ENCODE measurements around the gene TBX20.
"Not testable (repeated sequence)": the region's sequence is repeated elsewhere in the genome, so short reads cannot be mapped to it uniquely, and the experiment has no call there.

TBX20 gene

GRCh38 chr7:35229116-35229780 is 24.7 kb downstream of the TBX20 start:
- intact Hi-C loops (cut with DNase I), result not testable (repeated sequence)

GRCh38 chr7:35228496-35229051 is 25.3 kb downstream of the TBX20 start:
- intact Hi-C loops (cut with DNase I); DNase-seq: not testable (repeated sequence)

More at GRCh38 chr7:35229116-35229780, 24.7 kb downstream of the TBX20 start:
- not testable (repeated sequence) for DNase-seq

GRCh38 chr7:35227438-35227837 is 26.5 kb downstream of the TBX20 start:
- DNase-seq; intact Hi-C loops (cut with DNase I): not testable (repeated sequence)

- intact Hi-C loops (cut with DNase I); DNase-seq: not testable (repeated sequence)
These were observed 31.5 kb downstream of the TBX20 start for GRCh38 chr7:35222445-35222844.

GRCh38 chr7:35220176-35220575 is 33.7 kb downstream of the TBX20 start:
- intact Hi-C loops (cut with DNase I); DNase-seq: not testable (repeated sequence)

GRCh38 chr7:35216033-35216432 is 37.9 kb downstream of the TBX20 start:
- intact Hi-C loops (cut with DNase I); DNase-seq: not testable (repeated sequence)

- intact Hi-C loops (cut with DNase I); DNase-seq: not testable (repeated sequence)
These were observed 38.8 kb downstream of the TBX20 start for GRCh38 chr7:35215063-35215462.

GRCh38 chr7:35206924-35207323 is 47.0 kb downstream of the TBX20 start:
- DNase-seq; intact Hi-C loops (cut with DNase I): not testable (repeated sequence)

- intact Hi-C loops (cut with DNase I); DNase-seq: not testable (repeated sequence)
These were observed 49.0 kb downstream of the TBX20 start for GRCh38 chr7:35204850-35205249.

- intact Hi-C loops (cut with DNase I); DNase-seq: not testable (repeated sequence)
These were observed 49.9 kb downstream of the TBX20 start for GRCh38 chr7:35204031-35204430.

GRCh38 chr7:35202353-35202752 is 51.5 kb downstream of the TBX20 start:
- DNase-seq; intact Hi-C loops (cut with DNase I): not testable (repeated sequence)

- intact Hi-C loops (cut with DNase I); DNase-seq: not testable (repeated sequence)
These were observed 53.7 kb downstream of the TBX20 start for GRCh38 chr7:35200170-35200569.

- intact Hi-C loops (cut with DNase I); DNase-seq: not testable (repeated sequence)
These were observed 55.3 kb downstream of the TBX20 start for GRCh38 chr7:35198370-35199140.

- intact Hi-C loops (cut with DNase I); DNase-seq: not testable (repeated sequence)
These were observed 62.3 kb downstream of the TBX20 start for GRCh38 chr7:35191571-35191970.

GRCh38 chr7:35190146-35190773 is 63.6 kb downstream of the TBX20 start:
- intact Hi-C loops (cut with DNase I); DNase-seq: not testable (repeated sequence)

GRCh38 chr7:35186751-35187150 is 67.1 kb downstream of the TBX20 start:
- peak in 38 of 42 donors; percentile 1 to 59 (median 29) for DNase-seq
- intact Hi-C loops (cut with DNase I), result not testable (repeated sequence)

- intact Hi-C loops (cut with DNase I), result no loop called here
- DNase-seq, result peak; percentile 42 to 91 (median 80)
These were observed 67.8 kb downstream of the TBX20 start for GRCh38 chr7:35185908-35186731.

- peak in 7 of 42 donors; percentile 1 to 46 (median 6) for DNase-seq
- intact Hi-C loops (cut with DNase I), result not testable (repeated sequence)
These were observed 68.4 kb downstream of the TBX20 start for GRCh38 chr7:35185578-35185907.

- DNase-seq; intact Hi-C loops (cut with DNase I): not testable (repeated sequence)
These were observed 68.9 kb downstream of the TBX20 start for GRCh38 chr7:35184961-35185360.

All from head of caudate nucleus (tissue), 42 donors.